Measurements from ENCODE around the gene ELMOD3.
"Not testable (repeated sequence)": the region's sequence is repeated elsewhere in the genome, so short reads cannot be mapped to it uniquely, and the experiment has no call there.

The ELMOD3 gene

DNA sequence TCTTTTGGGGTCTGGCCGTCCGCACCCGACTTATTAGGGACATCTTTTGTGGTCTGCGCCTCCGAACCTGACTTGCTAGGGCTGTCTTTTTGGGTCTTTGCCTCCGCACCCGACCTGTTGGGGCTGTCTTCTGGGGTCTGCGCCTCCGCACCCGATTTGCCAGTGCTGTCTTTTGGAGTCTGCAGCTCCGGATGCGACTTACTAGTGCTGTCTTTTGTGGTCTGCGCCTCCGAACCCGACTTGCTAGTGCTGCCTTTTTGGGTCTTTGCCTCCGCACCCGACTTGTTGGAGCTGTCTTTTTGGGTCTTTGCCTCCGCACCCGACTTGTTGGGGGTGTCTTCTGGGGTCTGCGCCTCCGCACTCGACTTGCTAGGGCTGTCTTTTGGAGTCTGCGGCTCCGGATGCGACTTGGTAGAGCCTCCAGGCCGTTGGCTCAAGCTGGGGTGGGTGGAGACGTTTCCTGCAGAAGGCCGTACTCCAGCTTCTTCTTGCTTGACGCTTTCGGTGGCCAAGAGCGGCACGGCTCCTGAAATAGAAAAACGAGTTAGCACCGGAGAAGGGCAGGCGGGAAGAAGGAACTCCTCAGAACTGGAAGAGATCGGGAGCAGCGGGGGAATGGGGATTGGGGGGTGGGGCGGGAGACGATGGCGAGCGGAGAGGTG is 27.3 kb upstream of the ELMOD3 start:
- Histone ChIP-seq H3K79me2 (ENCODE audit: low read length) (peaks cover 49% of the 10 kb centered on the region), H3K27me3 (ENCODE audit: low read depth, low read length) (no peaks in the 10 kb centered on the region), H3K4me2 (ENCODE audit: low read length) (peak overlapping the region; percentile 96), H3K9me3 (ENCODE audit: insufficient read depth, low read length) (no peaks in the 10 kb centered on the region), H2AFZ (ENCODE audit: low read depth, low read length) (no peak overlapping the region), H3K9ac (ENCODE audit: low read length) (peak overlapping the region; percentile 99), H3K4me1 (ENCODE audit: low read length) (peaks cover 36% of the 10 kb centered on the region), H3K36me3 (replicated peaks; ENCODE audit: low read depth, low read length) (peaks cover 34% of the 10 kb centered on the region), H4K20me1 (ENCODE audit: insufficient read depth, low read length) (peaks cover 31% of the 10 kb centered on the region), H3K27ac (ENCODE audit: low read length) (peak overlapping the region; percentile 84), H3K4me3 (ENCODE audit: low read length) (peak overlapping the region; percentile 96)
- no peak for TF ChIP-seq EZH2phosphoT487 (IDR thresholded peaks at IDR 0.05; ENCODE audit: low read depth)
- TF ChIP-seq, protein P1, sequence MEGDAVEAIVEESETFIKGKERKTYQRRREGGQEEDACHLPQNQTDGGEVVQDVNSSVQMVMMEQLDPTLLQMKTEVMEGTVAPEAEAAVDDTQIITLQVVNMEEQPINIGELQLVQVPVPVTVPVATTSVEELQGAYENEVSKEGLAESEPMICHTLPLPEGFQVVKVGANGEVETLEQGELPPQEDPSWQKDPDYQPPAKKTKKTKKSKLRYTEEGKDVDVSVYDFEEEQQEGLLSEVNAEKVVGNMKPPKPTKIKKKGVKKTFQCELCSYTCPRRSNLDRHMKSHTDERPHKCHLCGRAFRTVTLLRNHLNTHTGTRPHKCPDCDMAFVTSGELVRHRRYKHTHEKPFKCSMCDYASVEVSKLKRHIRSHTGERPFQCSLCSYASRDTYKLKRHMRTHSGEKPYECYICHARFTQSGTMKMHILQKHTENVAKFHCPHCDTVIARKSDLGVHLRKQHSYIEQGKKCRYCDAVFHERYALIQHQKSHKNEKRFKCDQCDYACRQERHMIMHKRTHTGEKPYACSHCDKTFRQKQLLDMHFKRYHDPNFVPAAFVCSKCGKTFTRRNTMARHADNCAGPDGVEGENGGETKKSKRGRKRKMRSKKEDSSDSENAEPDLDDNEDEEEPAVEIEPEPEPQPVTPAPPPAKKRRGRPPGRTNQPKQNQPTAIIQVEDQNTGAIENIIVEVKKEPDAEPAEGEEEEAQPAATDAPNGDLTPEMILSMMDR (IDR thresholded peaks at IDR 0.05; ENCODE audit: low read depth, low read length), result no peak

- Histone ChIP-seq H3K27me3 (ENCODE audit: low read depth, low read length) (no peaks in the 10 kb centered on the region), H3K4me3 (ENCODE audit: low read length) (peak within 1 kb of the TSS; percentile 96), H3K4me1 (ENCODE audit: low read length) (peaks cover 36% of the 10 kb centered on the region), H3K27ac (ENCODE audit: low read length) (peak within 1 kb of the TSS; percentile 84), H4K20me1 (ENCODE audit: insufficient read depth, low read length) (peaks cover 26% of the 10 kb centered on the region), H3K9ac (ENCODE audit: low read length) (peak within 1 kb of the TSS; percentile 99), H3K4me2 (ENCODE audit: low read length) (peak within 1 kb of the TSS; percentile 96), H3K79me2 (ENCODE audit: low read length) (peaks cover 43% of the 10 kb centered on the region), H3K9me3 (ENCODE audit: insufficient read depth, low read length) (no peaks in the 10 kb centered on the region), H2AFZ (ENCODE audit: low read depth, low read length) (peak within 1 kb of the TSS; percentile 67), H3K36me3 (replicated peaks; ENCODE audit: low read depth, low read length) (peaks cover 29% of the 10 kb centered on the region)
- TF ChIP-seq EZH2phosphoT487 (IDR thresholded peaks at IDR 0.05; ENCODE audit: low read depth), result no peak
- TF ChIP-seq, protein P1 (IDR thresholded peaks at IDR 0.05; ENCODE audit: low read depth, low read length), result no peak
These were observed 26.5 kb upstream of the ELMOD3 start, which contains the start of gene TGOLN2 for GRCh38 chr2:85327822-85328617. TSS of gene TGOLN2 (minus strand) at chr2:85327989. CDS start at chr2:85327962, 27 bp downstream.

GRCh38 chr2:85329181-85329651 is 25.4 kb upstream of the ELMOD3 start:
- H3K4me2 ChIP-seq (ENCODE audit: low read length), result peak overlapping the region; percentile 95
- peaks cover 36% of the 10 kb centered on the region for H3K4me1 ChIP-seq (ENCODE audit: low read length)
- TF ChIP-seq EZH2phosphoT487 (IDR thresholded peaks at IDR 0.05; ENCODE audit: low read depth), result no peak
- TF ChIP-seq, protein P1 (IDR thresholded peaks at IDR 0.05; ENCODE audit: low read depth, low read length), result no peak
- H3K79me2 ChIP-seq (ENCODE audit: low read length), result peaks cover 35% of the 10 kb centered on the region
- no peak overlapping the region for H3K4me3 ChIP-seq (ENCODE audit: low read length)
- H3K27me3 ChIP-seq (ENCODE audit: low read depth, low read length), result no peaks in the 10 kb centered on the region
- peaks cover 23% of the 10 kb centered on the region for H3K36me3 ChIP-seq (replicated peaks; ENCODE audit: low read depth, low read length)
- no peak overlapping the region for H3K9ac ChIP-seq (ENCODE audit: low read length)
- no peak overlapping the region for H2AFZ ChIP-seq (ENCODE audit: low read depth, low read length)
- H4K20me1 ChIP-seq (ENCODE audit: insufficient read depth, low read length), result peaks cover 21% of the 10 kb centered on the region
- H3K27ac ChIP-seq (ENCODE audit: low read length), result no peak overlapping the region
- no peaks in the 10 kb centered on the region for H3K9me3 ChIP-seq (ENCODE audit: insufficient read depth, low read length)

- not testable (repeated sequence) for H3K27me3 ChIP-seq (ENCODE audit: low read depth, low read length); H3K9ac ChIP-seq (ENCODE audit: low read length); H3K27ac ChIP-seq (ENCODE audit: low read length); H2AFZ ChIP-seq (ENCODE audit: low read depth, low read length); H3K4me3 ChIP-seq (ENCODE audit: low read length); H3K9me3 ChIP-seq (ENCODE audit: insufficient read depth, low read length); H3K4me2 ChIP-seq (ENCODE audit: low read length)
- Histone ChIP-seq H3K36me3 (replicated peaks; ENCODE audit: low read depth, low read length) (peaks cover 19% of the 10 kb centered on the region), H4K20me1 (ENCODE audit: insufficient read depth, low read length) (peaks cover 18% of the 10 kb centered on the region), H3K4me1 (ENCODE audit: low read length) (peaks cover 35% of the 10 kb centered on the region), H3K79me2 (ENCODE audit: low read length) (peaks cover 31% of the 10 kb centered on the region)
These were observed 24.9 kb upstream of the ELMOD3 start for GRCh38 chr2:85329701-85330100.

Data from OCI-LY3 (cell line).